ENCODE measurements around the gene CPNE1.
A peak's percentile ranks its signal among the peaks of the same experiment; 100 is the strongest.
"Not testable (repeated sequence)": the region's sequence is repeated elsewhere in the genome, so short reads cannot be mapped to it uniquely, and the experiment has no call there.

Gene CPNE1

DNA sequence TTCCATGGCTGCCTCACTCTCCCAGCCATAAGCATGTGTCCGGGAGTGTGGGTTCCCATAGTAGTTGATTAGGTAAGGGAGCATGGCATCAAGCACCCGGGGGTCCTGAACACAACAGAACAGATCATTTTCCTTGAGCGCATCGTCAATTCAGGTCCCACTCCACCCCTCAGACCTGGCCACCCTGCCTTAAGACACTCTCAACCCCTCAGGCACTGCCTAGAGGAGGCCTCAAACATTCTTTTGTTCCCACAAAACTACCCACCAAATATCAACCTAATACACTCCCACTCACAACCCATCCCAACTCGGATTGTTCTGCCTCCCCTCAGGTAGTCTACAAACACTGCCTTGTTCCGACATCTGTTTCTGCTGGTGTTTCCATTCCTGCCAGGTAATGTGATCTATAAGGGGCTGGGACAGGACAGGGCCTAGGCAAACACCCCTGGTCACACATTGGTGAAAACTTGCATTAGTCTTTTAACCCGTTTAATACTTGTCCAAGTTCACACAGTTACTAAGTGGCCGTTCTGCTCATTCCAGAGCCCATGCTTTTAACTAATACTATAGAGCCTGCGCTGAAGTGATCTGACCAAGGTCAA lies 33.1 kb upstream of the CPNE1 start:
- DNase-seq, result no peak

- DNase-seq, result no peak
Measured at GRCh38 chr20:35695978-35696377, 31.3 kb upstream of the CPNE1 start.

GRCh38 chr20:35695245-35695749 lies 30.6 kb upstream of the CPNE1 start:
- no peak for DNase-seq

- no peak for DNase-seq
Measured at GRCh38 chr20:35690265-35690664, 25.6 kb upstream of the CPNE1 start.

GRCh38 chr20:35686872-35687271 lies 22.2 kb upstream of the CPNE1 start:
- not testable (repeated sequence) for DNase-seq

GRCh38 chr20:35685368-35685767 lies 20.7 kb upstream of the CPNE1 start:
- not testable (repeated sequence) for DNase-seq

DNA sequence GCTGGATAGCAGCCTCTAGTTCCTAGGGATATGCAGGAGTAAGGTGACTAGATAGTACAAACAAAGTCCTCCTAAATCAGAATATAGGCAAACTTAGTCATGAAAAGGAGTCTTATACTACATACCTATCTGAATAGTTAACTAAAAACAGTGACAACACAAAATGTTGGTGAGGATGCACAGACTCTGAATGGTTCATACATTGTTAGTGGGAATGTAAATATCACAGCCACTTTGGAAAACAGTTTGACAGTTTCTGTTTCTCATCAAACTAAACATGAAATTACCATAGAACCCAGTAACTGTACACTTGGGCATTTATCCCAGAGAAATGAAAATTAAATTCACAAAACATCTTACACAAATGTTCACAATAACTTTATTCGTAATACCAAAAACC lies 17.3 kb upstream of the CPNE1 start:
- no peak for DNase-seq

GRCh38 chr20:35680452-35681183 lies 15.9 kb upstream of the CPNE1 start:
- no peak for DNase-seq

DNA sequence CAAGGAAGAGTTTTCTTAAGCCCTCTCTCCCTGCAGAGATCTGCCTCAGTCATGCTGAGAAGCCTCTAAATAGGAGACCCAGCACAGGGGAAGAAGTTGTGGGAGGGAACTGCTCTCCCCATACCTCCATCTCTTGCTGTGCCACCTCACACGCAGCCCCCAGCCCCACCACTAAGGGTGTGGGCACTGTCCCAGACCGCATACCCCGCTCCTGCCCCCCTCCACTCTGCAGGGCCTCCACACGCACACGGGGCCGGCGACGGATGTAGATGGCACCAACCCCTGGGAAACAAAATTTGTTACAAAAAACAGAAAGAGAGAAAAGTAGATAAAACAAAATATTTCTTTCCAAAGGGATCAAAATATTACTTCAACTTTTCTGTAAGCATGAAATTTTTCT lies 10.2 kb upstream of the CPNE1 start:
- DNase-seq, result no peak

DNA sequence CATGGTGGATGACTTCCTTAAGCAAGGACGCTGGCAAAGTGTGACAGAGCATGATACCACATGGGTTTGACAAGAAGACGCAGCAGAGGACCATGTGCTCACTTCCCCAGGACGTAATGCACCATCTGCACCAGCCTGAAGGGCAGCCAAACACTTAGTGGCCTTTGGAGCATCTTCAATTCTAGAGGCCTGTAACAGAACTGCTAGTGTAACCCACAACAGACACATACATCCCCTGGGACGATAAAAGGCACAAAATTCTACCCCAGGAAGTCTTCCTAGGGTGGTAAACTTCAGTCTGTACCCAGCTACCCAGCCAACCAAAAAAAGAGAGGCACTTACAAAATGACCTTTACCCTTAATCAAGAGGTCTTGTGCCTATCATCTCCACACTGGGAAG lies 9.2 kb upstream of the CPNE1 start:
- DNase-seq, result no peak

DNA sequence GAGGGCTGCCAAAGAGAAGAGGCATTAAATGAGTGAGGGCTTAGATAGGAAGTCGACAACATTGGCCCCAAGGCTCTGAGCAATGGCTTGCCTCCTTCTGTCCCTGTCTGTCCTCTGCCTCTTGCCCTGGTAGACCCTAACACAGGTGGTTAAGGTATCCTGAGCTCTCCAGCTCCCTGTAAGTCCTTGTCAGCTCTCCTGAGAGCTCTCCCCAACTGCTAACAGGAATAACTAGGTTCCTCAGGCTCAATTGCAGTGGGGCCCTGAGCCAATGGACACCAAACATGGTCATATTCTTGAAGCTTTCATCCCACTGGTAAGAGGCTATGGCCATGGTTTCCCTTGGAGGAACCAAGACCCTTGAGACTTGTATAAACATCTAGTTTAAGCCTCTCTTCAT lies 5.0 kb upstream of the CPNE1 start:
- DNase-seq, result no peak

GRCh38 chr20:35669221-35669620 lies 4.5 kb upstream of the CPNE1 start:
- no peak for DNase-seq

- DNase-seq, result no peak
Measured at GRCh38 chr20:35665949-35666288, 1.2 kb upstream of the CPNE1 start.

- DNase-seq, result peak; percentile 11
Measured at GRCh38 chr20:35663516-35664465, 909 bp downstream of the CPNE1 start.

- no peak for DNase-seq
Measured at GRCh38 chr20:35662551-35662950, 2.1 kb downstream of the CPNE1 start.

GRCh38 chr20:35661908-35662307 lies 2.8 kb downstream of the CPNE1 start:
- no peak for DNase-seq

DNA sequence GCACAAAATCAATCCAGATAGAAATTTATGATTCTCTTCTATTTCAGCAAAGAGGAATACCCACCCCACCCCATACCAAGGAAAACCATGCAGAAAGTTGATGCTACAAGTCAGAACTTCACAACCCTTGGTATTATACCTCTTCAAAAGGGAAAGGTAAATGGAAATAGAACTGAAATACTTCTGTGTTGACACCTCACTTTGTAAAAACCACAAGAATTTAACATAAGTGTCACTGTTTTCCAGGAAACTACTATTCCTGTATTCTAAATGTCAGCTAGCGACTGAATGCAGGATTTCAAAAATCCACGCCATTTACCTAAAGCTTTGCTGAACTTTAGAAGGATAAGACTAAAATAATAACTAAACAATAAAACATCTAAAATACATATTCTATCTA lies 3.6 kb downstream of the CPNE1 start:
- no peak for DNase-seq

- DNase-seq, result no peak
Measured at GRCh38 chr20:35660122-35660937, 4.4 kb downstream of the CPNE1 start.

GRCh38 chr20:35657271-35657670 lies 7.4 kb downstream of the CPNE1 start:
- DNase-seq, result no peak

DNA sequence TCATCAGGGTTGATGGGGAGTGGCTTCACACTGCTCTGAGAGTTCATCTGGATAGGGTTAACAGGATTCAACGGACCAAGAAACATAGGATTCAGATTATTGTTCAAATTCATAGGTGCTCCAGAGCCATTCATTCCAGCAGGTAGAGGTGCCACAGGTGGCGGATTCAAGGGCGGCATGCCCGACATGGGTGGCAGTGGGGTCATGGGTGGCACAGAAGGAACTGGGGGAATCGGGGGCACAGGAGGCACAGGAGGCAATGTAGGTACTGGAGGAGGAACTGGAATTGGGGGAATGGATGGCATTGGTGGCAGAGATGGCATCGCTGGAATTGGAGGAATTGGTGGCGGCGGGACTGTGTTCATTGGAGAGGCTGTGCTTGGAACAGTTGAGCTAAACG lies 10.3 kb downstream of the CPNE1 start:
- DNase-seq, result no peak

DNA sequence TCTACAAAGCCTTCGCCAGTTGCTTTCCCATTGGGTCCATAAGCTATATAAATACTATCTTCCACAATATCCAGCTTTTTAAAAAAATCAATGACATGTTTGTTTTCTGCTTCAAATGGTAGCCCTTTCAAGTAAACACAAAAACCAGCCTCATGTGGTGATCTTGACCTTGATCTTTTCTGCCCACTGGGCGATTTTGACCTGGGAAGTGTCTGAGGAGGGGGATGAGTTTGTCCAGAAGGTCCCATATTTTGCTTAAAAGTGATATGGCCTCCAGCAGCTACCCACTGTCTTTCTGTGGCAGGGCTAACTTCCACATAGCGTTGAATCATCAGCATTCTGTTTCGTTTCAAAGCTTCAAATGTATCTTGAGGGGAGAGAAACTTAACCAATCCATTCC lies 10.8 kb downstream of the CPNE1 start:
- DNase-seq, result no peak

DNA sequence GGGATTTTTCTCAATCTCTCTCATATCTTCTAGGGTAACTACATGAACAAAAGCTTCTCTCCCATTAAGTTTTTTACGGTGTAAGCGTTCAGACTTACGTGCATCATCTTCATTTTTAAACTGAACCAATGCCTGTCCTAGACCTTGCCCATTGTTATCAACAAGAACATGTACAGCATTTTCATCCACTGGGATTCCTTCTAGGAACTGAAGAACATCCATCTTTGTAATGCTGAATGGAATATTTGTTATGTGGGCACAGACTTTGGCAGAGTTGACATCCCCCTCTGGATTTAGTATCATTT lies 11.3 kb downstream of the CPNE1 start:
- no peak for DNase-seq
